HG02970 (cell line): ENCODE data around the gene PTPN4.
"Not testable (repeated sequence)": the region's sequence is repeated elsewhere in the genome, so short reads cannot be mapped to it uniquely, and the experiment has no call there.

ENCODE experiments used
- ATAC-seq: cut with Tn5 transposase; IDR thresholded peaks from one replicate; pipeline ENCODE4 v1.9.1; 2021; ENCODE audit warnings: mild to moderate bottlenecking, moderate library complexity, moderate number of reproducible peaks; ENCODE audit not compliant: unreplicated experiment, low FRiP score

The PTPN4 gene

GRCh38 chr2:119929537-119929936 is 169.8 kb downstream of the PTPN4 start:
- no peak for ATAC-seq

- no peak for ATAC-seq
These were observed 173.1 kb downstream of the PTPN4 start for GRCh38 chr2:119932809-119933208.

GRCh38 chr2:119934319-119934718 is 174.6 kb downstream of the PTPN4 start:
- ATAC-seq = no peak

- ATAC-seq = no peak
These were observed 178.0 kb downstream of the PTPN4 start for GRCh38 chr2:119937680-119938079.

GRCh38 chr2:119939915-119940314 is 180.2 kb downstream of the PTPN4 start:
- ATAC-seq = no peak

- no peak for ATAC-seq
These were observed 181.1 kb downstream of the PTPN4 start for GRCh38 chr2:119940856-119941255.

- no peak for ATAC-seq
These were observed 181.7 kb downstream of the PTPN4 start for GRCh38 chr2:119941388-119941787.

- no peak for ATAC-seq
These were observed 182.3 kb downstream of the PTPN4 start for GRCh38 chr2:119941981-119942513.

- ATAC-seq = no peak
These were observed 183.3 kb downstream of the PTPN4 start for GRCh38 chr2:119943058-119943457.

- no peak for ATAC-seq
These were observed 187.8 kb downstream of the PTPN4 start for GRCh38 chr2:119947535-119947934.

GRCh38 chr2:119950966-119951365 is 191.2 kb downstream of the PTPN4 start:
- ATAC-seq = no peak

GRCh38 chr2:119958670-119959268 is 199.0 kb downstream of the PTPN4 start:
- no peak for ATAC-seq

- no peak for ATAC-seq
These were observed 201.1 kb downstream of the PTPN4 start for GRCh38 chr2:119960821-119961220.

GRCh38 chr2:119981896-119982295 is 222.2 kb downstream of the PTPN4 start:
- ATAC-seq = no peak

GRCh38 chr2:119982506-119982905 is 222.8 kb downstream of the PTPN4 start:
- no peak for ATAC-seq

- ATAC-seq = no peak
These were observed 223.4 kb downstream of the PTPN4 start for GRCh38 chr2:119983108-119983507.

GRCh38 chr2:119996148-119996547 is 236.4 kb downstream of the PTPN4 start:
- ATAC-seq = no peak

GRCh38 chr2:119996896-119997891 is 237.5 kb downstream of the PTPN4 start:
- ATAC-seq = not testable (repeated sequence)

- no peak for ATAC-seq
These were observed 241.7 kb downstream of the PTPN4 start for GRCh38 chr2:120001471-120001870.

GRCh38 chr2:120004254-120004653 is 244.5 kb downstream of the PTPN4 start:
- no peak for ATAC-seq

- ATAC-seq = peak; percentile 71
These were observed 246.3 kb downstream of the PTPN4 start for GRCh38 chr2:120005834-120006521.
